Heart left ventricle (tissue), 16 donors: ENCODE data around the gene UBE2A. TPM values are rescaled to one million over a fixed set of nuclear protein-coding genes. Genes with fewer than 3 reads are reported as not detected.

Source experiments
- ATAC-seq, 4 donors: fragments of 200-7000 bp; cut with Tn5 transposase; one replicate each; pipeline ENCODE4 v1.9.1; 2020 to 2022; ENCODE audit warnings: moderate library complexity in 4 of 4, mild to moderate bottlenecking in 3 of 4, moderate number of reproducible peaks in 1 of 4
- DNase-seq, 5 donors: peaks; one replicate each; pipeline ENCODE4 v3.0.0-alpha.2; 2020
- H3K27ac ChIP-seq, 12 donors: fragments of 200-600 bp; sonication (generic) in 4 of 12; one replicate each; pipeline versions ENCODE4 v1.5.0 to v1.8.0; 2016 to 2022; ENCODE audit warnings: mild to moderate bottlenecking in 2 of 12
- H3K27me3 ChIP-seq, 9 donors: fragments of 200-600 bp; sonication (generic) in 2 of 9; one replicate each; pipeline versions ENCODE4 v1.5.1 to v1.8.0; 2016 to 2022; ENCODE audit warnings: mild to moderate bottlenecking in 3 of 9
- H3K36me3 ChIP-seq, 9 donors: fragments of 200-600 bp; sonication (generic) in 2 of 9; one replicate each; pipeline versions ENCODE4 v1.5.0 to v1.8.0; 2018 to 2022; ENCODE audit warnings: mild to moderate bottlenecking in 2 of 9
- H3K4me1 ChIP-seq, 12 donors: fragments of 200-600 bp; sonication (generic) in 4 of 12; one replicate each; pipeline versions ENCODE4 v1.5.0 to v1.8.0; 2016 to 2022; ENCODE audit warnings: mild to moderate bottlenecking in 3 of 12
- H3K4me3 ChIP-seq, 12 donors: fragments of 200-600 bp; sonication (generic) in 4 of 12; one replicate each; pipeline versions ENCODE4 v1.5.0 to v1.8.0; 2017 to 2022; ENCODE audit warnings: mild to moderate bottlenecking in 9 of 12, moderate library complexity in 4 of 12
- H3K9me3 ChIP-seq, 12 donors: fragments of 200-600 bp; sonication (generic) in 4 of 12; one replicate each; pipeline versions ENCODE4 v1.5.0 to v1.8.0; 2016 to 2022; ENCODE audit warnings: mild to moderate bottlenecking in 1 of 12
- POLR2A ChIP-seq, 2 donors: fragments of 450-650 bp; IDR thresholded peaks; one replicate each; pipeline ENCODE4 v1.6.1; 2017; ENCODE audit warnings: antibody characterized with exemption in 2 of 2, mild to moderate bottlenecking in 2 of 2, moderate library complexity in 2 of 2
- whole genome bisulfite sequencing, 4 donors: extraction: QIAGEN DNeasy Blood & Tissue Kit in 2 of 4; methylation state at CpG; one replicate each; pipeline versions ENCODE4 v1.1.5 to v1.1.7; 2013 to 2018; 5-methylcytosine and 5-hydroxymethylcytosine counted together
- intact Hi-C, 10 donors: fragments of 100-400 bp; cut with DNase I; formaldehyde crosslinking; loops; one replicate each; pipeline versions ENCODE4 v1.11.1 to v1.14.2; 2022
- polyA plus RNA-seq, 2 donors: library from polyadenylated mRNA; stranded (reverse); fragments of 200-250 nt; gene quantifications; one replicate each; pipeline ENCODE4 v1.2.3, GENCODE V29; 2013
- total RNA-seq, 9 donors: library from RNA; depleted of rRNA in 2 of 9; stranded (reverse); fragments of >200 nt in 2 of 9; fragmentation: NEBNext Ultra II Directional in 3 of 9; extraction: Animal tissue kit (Norgen Biotek cat#: 25700) in 3 of 9; gene quantifications; one replicate each; pipeline versions ENCODE4 v1.1.0 to v1.2.4, GENCODE V29; 2016 to 2023
- TF ChIP-seq, protein P1 (sequence below), 12 donors: fragments of 200-600 bp; sonication (generic) in 4 of 12; IDR thresholded peaks; one replicate each; pipeline versions ENCODE4 v1.5.0 to v1.8.0; 2018 to 2022; ENCODE audit warnings: antibody characterized with exemption in 12 of 12, mild to moderate bottlenecking in 5 of 12
- donor health status: ischemic (EF 13 %, LVEDD 7.1; RV severe dilation, severe dysfunction).
- donor health status: healthy with polysubstance abuse.
- donor health status: DM: no; HTN: yes; CAD: no.
- donor health status: DM: no; HTN: no; CAD: no.
- donor health status: ischemic (EF 25% LVEDD 6.9; RV normal size, moderate dysfunction).
- donor health status: ischemic (EF 25% LVEDD 5.7; RV mildly dilated, moderate dysfunction).
- donor health status: healthy.
- donor health status: DM: yes; HTN: yes; CAD: no.
- donor health status: ischemic (EF 35%, LVEDD 5.7; RV mildly dilated, moderate dysfunction).
- donor health status: nonischemic (EF 11% LVEDD 7.7; RV severe dilation, severe dysfunction).
- donor health status: DM: yes; HTN: yes; CAD: no.
- donor health status: PGD.
- donor health status: ischemic (EF 29% LVEDD 5.4; RV normal size, mild dysfunction).
- donor health status: nonischemic (EF 23%, LVEDD 6.1; RV moderate dilation, normal function).

The UBE2A gene
- total and polyA plus RNA-seq, 11 donors, result 37.3 to 86.2 (median 65.5) TPM

DNA sequence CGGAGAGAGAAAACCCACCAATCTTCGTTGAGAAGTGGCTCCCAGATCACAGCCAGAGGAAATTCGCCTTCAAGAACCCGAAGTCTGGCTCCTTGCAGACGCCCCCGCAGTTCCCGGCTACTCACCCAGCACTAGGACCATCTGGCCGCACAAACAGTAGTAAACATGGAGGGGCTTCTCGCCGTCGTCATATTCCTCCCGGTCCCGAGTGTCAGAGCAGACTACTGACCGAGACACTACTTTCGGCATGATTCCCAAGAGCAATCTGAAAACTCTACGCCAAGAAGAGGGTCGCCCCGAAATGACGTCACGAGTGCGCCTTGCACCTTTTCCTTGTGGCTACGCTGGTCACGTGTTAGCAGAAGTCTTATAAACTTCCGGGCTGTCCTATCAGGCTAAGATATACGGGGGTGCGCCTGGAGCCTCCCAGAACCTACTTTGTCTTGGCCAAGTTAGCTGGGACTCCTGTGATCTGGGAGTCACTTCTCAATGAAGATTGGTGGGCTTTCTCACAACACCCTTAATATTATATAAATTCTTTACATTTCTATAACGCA is 9.2 kb upstream of the UBE2A start, which contains the start of gene STEEP1:
TSS of gene STEEP1 (minus strand) at position 303 of the 557 bp plus-strand sequence. CDS start at position 249, 54 bp downstream.
- peak within 1 kb of the TSS; percentile 20 to 88 (median 62) for H3K4me3 ChIP-seq
- no peaks in the 10 kb centered on the region for H3K27me3 ChIP-seq
- peak; percentile 95 to 99 (median 97) for ATAC-seq
- peaks cover 0 to 8% (median 1%) of the 10 kb centered on the region in 12 donors for H3K4me1 ChIP-seq
- intact Hi-C loops, result loop anchor here in 2 of 10 donors (1.0 kb wide), 1 partner anchor 9 kb away; the partner anchor contains the start of gene UBE2A (in 2 of the 2)
- peak; percentile 87 to 94 (median 90) for DNase-seq
- peaks cover 0 to 5% (median under 1%) of the 10 kb centered on the region in 9 donors for H3K36me3 ChIP-seq
- 1 to 47% (median 17%) methylated on average over 24 to 27 of the region's 27 CpGs for WGBS, 4 donors
- TF ChIP-seq, protein P1, sequence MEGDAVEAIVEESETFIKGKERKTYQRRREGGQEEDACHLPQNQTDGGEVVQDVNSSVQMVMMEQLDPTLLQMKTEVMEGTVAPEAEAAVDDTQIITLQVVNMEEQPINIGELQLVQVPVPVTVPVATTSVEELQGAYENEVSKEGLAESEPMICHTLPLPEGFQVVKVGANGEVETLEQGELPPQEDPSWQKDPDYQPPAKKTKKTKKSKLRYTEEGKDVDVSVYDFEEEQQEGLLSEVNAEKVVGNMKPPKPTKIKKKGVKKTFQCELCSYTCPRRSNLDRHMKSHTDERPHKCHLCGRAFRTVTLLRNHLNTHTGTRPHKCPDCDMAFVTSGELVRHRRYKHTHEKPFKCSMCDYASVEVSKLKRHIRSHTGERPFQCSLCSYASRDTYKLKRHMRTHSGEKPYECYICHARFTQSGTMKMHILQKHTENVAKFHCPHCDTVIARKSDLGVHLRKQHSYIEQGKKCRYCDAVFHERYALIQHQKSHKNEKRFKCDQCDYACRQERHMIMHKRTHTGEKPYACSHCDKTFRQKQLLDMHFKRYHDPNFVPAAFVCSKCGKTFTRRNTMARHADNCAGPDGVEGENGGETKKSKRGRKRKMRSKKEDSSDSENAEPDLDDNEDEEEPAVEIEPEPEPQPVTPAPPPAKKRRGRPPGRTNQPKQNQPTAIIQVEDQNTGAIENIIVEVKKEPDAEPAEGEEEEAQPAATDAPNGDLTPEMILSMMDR (IDR thresholded peaks at IDR 0.05), result no peak
- no peak for TF ChIP-seq POLR2A (IDR thresholded peaks at IDR 0.05)
- no peaks in the 10 kb centered on the region for H3K9me3 ChIP-seq
- peak within 1 kb of the TSS in 11 of 12 donors; percentile 20 to 79 (median 65) for H3K27ac ChIP-seq

DNA sequence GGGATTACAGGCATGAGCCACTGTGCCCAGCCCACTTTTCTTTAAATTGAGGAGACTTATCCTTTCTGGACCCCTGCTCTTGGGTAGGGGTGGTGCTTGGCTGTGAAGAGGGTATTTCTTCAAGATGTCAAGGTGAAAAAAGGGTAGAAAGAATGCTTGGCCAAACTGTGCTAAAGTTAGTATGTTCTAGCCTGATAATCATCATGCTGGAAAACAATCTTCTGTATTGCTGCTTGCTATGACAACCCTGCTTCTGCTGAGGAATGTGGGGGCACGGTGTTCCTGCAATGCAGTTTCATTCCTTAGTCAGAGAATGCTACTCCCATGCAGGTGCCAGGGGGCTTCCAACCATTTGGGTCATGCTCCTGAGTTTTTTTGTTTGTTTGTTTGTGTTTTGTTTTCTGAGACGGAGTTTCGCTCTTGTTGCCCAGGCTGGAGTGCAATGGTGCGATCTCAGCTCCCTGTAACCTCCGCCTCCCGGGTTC is 4.0 kb upstream of the UBE2A start:
- Histone ChIP-seq H3K36me3 (no peaks in the 10 kb centered on the region), H3K27me3 (peaks cover 0 to 4% (median 0%) of the 10 kb centered on the region in 9 donors), H3K4me3 (no peak overlapping the region), H3K4me1 (peaks cover 0 to 13% (median 3%) of the 10 kb centered on the region in 12 donors), H3K27ac (no peak overlapping the region), H3K9me3 (no peaks in the 10 kb centered on the region)
- intact Hi-C loops, result loop anchor here in 2 of 10 donors (5.0 to 10.0 kb wide), 3 partner anchors 37 to 86 kb away; partner anchors contain the start of gene NKRF (in 1 of the 2)
- DNase-seq (no peak), ATAC-seq (no peak)
- no peak for TF ChIP-seq POLR2A (IDR thresholded peaks at IDR 0.05)
- TF ChIP-seq, protein P1 (IDR thresholded peaks at IDR 0.05), result no peak
- WGBS, 4 donors, result 83 to 92% (median 87%) methylated on average over 6 of the region's 6 CpGs

DNA sequence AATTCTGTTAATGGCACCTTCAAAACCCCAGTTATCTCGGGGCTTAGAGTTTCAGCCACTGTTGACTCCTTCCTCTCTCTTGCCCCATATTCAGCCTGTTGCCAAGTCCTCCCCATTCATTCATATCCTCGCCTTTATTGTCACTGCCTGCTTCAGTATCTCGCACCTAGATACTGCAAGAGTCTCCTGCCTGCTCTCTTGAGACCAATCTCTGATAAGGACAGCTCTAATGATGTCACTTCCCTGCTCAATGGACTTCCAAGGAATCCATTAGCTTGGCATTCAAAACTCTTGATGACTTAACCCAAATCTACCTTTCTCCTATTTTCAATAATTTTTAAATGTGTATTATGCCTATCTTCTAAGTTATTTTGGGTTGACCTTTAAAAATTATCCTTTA is 1.1 kb upstream of the UBE2A start:
- peak overlapping the region; percentile 89 to 96 (median 93) for H3K27ac ChIP-seq
- peak overlapping the region in 11 of 12 donors; percentile 39 to 88 (median 81) for H3K4me3 ChIP-seq
- ATAC-seq (no peak), DNase-seq (no peak)
- peaks cover 0 to 17% (median 4%) of the 10 kb centered on the region in 9 donors for H3K36me3 ChIP-seq
- H3K4me1 ChIP-seq, result peaks cover 0 to 22% (median 8%) of the 10 kb centered on the region in 12 donors
- intact Hi-C loops, result loop anchor here in 2 of 10 donors (5.0 to 10.0 kb wide), 3 partner anchors 34 to 88 kb away; partner anchors contain the start of gene NKRF (in 1 of the 2)
- no peaks in the 10 kb centered on the region for H3K9me3 ChIP-seq
- WGBS, 4 donors, result 20 to 32% (median 26%) methylated on average over 3 of the region's 3 CpGs
- no peak for TF ChIP-seq POLR2A (IDR thresholded peaks at IDR 0.05)
- TF ChIP-seq, protein P1 (IDR thresholded peaks at IDR 0.05), result no peak
- peaks cover 0 to 7% (median 0%) of the 10 kb centered on the region in 9 donors for H3K27me3 ChIP-seq

DNA sequence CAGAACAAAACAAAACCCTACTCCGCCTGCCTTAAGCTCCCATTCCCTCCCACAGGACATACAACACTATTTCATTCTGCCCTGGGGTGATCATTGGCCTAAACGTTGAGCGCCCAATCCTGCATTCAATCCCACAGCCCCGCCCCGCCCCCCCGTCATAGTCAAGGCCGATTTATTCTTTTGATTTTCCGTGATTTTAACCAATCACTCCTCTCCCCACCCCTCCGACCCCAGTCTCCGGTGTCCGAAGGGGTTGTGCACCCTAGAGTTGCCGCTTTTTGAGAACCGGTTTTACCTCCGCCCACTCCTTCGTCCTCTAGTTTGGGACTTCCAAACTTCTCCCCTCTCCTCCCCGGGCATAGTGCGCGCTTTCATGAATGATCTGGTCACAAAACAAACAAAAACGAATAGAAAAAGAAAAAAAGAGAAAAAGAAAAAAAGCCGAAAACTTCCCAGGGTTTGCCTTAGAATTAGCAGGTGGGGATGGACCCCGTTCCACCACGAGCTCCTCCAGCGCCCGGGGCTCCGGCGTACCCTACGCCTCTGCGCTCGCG is 446 bp upstream of the UBE2A start:
- DNase-seq, result peak in 3 of 5 donors; percentile 24 to 38 (median 27)
- ATAC-seq, result peak in 3 of 4 donors; percentile 15 to 45 (median 44)
- Histone ChIP-seq H3K36me3 (peaks cover 0 to 17% (median 4%) of the 10 kb centered on the region in 9 donors), H3K4me1 (peaks cover 0 to 22% (median 8%) of the 10 kb centered on the region in 12 donors), H3K27ac (peak overlapping the region; percentile 89 to 96 (median 93)), H3K27me3 (peaks cover 0 to 7% (median 0%) of the 10 kb centered on the region in 9 donors), H3K9me3 (no peaks in the 10 kb centered on the region), H3K4me3 (peak overlapping the region; percentile 33 to 88 (median 79))
- intact Hi-C loops, result loop anchor here in 4 of 10 donors (1.0 to 10.0 kb wide), 5 partner anchors 9 to 89 kb away; partner anchors contain the start of genes STEEP1 (in 2 of the 4) and NKRF (in 1 of the 4)
- 0 to 36% (median 11%) methylated on average over 30 of the region's 30 CpGs for WGBS, 4 donors
- TF ChIP-seq POLR2A (IDR thresholded peaks at IDR 0.05), result no peak
- TF ChIP-seq, protein P1 (IDR thresholded peaks at IDR 0.05), result no peak
